Activated CD4-positive, alpha-beta T cell treated with anti-CD3 and anti-CD28 coated beads for 4 hours (primary cell): ENCODE measurements around the gene GOLT1A.

Experiments
- DNase-seq, 2 donors: peaks; one replicate each; pipeline ENCODE4 v3.0.0-alpha.2; 2020

GOLT1A gene, protein sequence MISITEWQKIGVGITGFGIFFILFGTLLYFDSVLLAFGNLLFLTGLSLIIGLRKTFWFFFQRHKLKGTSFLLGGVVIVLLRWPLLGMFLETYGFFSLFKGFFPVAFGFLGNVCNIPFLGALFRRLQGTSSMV

DNA sequence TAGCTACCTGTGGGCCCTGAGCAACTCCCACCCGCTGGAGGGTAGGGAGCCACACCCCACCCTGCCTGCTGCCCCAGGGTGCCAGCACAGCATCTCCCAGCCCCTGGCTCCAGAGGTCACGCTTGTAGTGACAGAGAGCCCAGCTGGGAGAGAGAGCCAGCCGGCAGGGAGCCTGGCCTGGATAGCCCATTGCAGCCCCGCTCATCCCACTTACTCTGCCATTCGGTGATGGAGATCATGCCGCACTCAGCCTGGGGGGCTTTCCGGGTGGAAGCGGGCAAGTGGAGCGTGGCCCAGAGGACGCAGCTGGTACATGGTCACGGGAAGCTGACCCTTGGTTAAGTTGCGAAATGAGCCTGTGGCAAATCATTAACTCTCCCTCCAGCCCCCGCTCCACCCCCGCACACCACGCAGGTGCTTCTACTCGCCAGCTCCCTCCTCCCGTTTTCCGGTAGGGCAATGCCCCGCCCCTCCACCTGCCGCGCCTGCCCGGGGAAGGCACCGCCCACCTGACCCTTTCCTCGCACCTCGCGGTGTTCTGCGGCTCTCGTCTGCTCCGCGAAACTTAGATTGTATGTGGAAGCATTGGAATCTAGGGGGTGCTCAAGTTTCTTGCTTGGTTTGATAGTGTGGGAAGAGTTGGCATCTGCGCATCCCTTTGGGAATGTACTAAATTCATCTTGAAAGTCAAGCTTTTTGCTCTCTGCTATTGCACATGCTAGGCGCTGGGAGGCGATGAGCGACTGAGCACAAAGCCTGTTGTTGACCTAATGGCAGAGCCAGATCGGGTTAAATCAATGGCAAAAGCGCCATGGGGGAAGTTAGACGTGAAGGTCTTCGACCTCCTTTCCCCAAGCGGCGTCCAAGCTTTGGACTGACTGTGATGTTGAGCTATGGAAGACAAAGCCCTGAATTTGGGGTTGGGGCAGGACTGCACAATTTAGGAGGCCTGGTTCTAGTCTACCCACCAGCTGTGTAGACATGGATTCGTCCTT lies at the start of gene GOLT1A:
TSS of gene GOLT1A (minus strand) at position 321 of the 995 bp plus-strand sequence. CDS start at position 239, 82 bp downstream.
- peak; percentile 41 to 42 for DNase-seq

DNA sequence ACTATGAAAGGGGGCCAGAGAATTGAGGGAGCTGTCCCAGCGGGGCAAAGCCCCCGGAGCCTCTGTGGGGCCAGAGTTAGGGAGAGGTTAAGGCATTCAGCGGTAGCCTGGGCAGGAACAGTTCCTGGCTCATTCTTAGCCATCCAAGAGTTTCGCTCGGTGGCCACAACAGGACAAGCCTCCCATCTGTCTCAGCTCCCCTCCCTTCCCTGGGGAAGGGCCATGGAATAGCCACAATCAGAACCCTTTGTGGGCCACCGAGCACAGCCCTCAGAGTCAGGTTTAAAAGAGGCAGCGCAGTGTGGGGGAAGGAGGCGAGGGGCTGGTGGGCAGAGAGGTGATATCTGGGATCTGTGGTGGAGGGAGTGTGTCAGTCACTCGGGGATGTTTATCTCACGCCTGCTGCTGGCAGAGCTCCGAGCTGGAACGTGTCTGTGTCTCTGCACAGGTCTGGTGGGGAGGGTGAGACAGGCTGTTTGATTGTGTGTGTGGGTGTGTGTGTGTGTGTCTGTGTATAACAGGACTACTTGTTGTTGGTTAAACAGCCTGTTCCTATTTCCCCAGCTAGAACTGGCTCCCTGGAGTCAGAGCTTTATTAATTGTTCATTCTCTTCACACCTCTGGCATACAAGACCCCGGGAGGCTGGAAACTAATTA lies 49.6 kb upstream of the GOLT1A start:
- no peak for DNase-seq

DNA sequence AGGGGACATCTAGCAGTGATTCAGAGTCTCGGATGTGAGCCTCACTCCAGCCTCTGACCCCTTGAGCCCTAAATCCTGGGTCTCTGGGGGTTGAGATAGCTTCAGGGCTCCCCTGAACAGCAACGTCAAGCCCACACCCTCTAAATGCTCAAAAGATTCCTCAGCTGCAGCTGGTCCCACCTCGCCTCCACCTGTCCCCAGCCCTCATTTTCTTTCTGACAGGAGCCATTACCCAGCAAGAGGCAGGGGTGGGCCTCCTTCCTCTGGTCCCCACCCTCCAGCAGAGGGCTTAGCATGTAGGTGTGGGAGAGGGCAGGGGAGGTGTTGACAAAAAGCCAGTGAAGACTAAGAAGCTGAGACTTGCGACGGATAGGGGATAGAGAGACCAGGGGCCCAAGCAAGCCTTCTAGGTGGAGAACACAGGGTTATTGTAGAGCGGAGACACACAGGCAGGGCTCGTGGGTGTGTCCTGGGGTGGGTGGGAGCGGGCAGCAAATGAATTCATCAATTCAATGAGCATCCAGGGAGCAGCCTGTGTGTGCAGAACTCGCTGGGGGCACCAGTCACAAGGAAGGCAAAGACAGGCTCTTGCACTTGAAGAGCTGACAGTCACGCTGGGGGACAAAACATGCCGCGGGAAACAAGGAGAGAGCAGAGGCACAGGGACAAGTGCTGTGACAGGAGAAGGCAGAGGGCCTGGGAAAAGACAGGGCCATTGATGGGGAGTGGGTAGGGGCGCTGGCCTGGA lies 48.9 kb upstream of the GOLT1A start:
- no peak for DNase-seq

DNA sequence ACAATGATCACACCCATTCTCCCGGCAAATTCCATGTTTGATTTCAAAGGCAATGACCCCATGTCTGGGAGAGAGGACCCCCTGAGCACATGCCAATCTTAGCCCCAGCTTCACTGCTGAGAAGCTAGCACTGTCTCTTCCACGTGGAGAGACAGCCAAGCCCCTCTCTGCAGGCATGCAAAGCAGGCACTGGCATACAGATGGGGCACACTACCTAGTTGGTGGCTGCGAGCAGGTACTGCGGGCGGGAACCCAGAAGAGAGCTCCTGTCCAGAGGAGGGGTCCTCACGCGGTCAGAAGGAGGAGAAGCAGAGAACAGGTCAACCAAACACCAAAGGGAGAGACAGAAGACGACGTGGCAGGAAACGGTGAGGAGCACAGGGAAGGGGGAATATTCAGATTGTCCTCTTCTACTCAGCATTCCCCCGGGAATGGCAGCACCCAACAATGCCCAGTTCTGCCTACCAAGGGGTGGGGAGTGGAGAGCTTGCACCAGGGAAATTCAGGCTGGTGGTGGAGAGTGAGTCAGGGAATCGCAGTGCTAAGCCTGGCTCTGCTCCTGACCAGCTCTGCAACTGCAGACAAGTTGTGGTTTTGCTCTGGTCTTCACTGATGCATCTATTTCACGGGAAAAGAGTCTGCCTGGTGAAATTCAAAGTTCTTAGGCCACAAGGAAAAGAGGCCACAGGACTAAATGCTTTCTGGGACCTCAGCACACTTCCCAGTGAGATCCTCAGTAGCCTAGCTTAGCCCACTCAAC lies 48.1 kb upstream of the GOLT1A start:
- no peak for DNase-seq

DNA sequence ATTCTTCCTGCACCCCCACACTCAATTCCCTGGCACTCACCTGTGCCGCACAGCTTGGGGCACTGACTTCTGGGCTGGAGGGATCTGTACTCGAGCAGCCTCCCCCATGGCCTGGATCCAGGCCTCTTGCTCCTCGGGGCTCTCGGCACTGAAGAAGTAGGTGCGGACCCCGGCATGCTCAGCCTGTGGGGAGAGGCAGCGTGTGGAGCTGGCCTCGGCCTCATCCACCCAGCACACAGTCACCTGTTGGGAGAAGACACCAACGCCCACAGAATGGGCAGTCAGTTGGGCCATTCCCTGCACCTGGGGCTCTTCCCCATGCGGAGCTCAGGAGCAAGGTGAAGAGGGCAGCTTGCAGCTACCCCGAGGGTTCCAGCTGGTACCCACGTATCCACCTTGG lies 47.5 kb upstream of the GOLT1A start:
- DNase-seq: no peak

DNA sequence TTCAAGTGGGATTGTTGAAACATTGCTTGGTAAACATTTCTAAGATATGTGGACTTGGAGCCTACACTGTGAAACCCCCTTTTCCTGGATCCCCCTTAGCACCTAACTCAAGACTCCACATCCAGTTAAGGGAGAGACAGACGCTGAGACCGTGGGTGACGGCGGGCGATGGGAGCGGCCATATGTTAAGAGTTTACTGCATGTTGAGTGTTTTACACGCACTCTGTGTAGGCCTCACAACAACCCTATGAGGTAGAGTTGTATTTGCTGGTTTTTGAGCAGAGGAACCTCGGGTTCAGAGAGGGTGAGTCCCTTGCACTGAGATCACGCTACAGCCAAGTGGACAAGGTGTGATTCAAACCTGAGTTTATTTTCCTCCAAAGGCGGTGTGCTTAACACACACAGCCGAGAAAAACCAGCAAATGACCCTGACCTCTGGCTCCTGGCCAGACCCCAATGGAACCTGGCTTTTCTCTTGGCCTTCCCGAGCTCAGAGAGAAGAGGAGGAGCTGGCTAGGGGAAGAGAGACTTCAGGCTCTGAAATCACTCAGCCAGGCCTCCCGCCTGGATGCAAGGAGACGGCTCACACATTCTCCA lies 46.9 kb upstream of the GOLT1A start:
- DNase-seq: no peak

DNA sequence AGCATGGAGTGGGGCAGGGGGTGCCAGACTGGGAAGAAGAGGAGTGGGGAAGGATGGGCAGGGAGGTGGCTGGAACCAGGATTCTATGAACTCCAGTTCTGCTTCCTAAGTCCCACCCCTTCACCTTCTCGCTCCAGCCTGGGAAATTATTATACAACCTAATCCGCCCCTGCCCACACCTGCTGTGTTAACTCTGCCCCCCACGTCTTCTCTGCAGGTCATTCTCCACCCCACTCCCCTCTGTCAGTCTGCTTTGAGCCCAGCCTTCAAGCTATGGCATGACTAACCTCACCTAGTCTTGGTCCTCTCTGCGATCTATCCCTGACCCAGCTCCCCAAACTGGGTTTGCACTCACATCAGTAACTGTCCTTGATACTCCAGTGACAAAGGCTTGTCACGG lies 46.0 kb upstream of the GOLT1A start:
- no peak for DNase-seq

DNA sequence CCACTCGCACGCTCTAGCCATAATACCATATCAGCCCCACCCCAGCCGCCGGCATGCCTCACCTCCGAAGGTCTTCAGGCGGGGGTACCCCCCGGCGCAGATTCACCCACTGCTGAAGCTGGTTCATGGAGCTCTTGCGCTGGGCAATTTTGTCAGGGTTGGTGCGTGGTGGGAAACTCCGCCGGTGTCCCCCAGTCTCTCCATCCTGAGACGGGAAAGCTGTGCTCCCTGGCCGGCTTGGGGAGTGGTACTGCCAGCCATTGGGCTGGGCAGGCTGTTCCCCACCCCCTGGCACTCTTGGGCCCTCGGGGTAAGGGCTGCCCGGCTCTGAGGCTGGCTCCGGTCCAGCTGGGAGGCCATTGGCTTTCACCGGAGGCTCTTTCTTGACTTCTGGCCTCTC lies 45.4 kb upstream of the GOLT1A start:
- no peak for DNase-seq

DNA sequence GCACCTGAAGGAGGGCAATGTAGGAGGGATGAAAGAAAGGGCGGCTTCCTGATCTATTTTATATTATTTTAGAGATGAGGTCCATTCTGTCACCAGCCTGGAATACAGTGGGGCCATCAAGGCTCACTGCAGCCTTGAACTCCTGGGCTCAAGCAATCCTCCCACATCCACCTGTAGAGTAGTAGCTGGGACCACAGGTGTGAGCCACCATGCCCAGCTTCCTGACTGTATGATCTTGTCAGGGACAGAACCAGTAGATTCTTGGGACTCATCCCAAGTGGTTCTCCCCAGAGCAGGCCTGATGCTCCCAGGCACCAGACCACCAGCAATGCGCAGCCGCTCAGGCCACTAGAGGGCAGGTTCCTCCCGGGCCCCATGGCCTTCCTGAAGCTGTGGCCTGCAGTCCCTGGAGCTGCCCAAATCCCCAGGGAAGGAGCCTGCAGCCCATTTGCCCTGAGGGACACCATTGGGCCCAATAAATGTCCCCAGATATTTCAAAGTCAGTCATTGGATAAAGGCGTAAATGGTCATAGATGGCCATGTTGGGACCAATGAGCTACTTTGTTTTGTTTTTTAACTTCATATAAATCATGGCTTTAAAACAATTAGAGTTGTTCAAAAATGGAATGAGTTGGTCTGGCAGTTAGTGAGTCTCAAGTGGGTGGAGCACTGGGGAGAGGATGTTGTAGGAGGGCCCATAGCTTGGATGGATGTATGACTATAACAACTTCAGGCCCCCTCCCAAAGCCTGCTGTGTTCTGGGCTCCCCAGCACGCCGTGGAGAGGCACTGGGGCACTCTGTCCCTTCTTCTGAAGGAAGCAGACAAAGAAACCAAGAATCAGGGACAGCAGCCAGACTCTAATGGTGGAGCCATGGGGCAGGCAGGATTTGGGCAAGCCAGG lies 44.7 kb upstream of the GOLT1A start:
- DNase-seq: peak in 1 of 2 donors; percentile 8

DNA sequence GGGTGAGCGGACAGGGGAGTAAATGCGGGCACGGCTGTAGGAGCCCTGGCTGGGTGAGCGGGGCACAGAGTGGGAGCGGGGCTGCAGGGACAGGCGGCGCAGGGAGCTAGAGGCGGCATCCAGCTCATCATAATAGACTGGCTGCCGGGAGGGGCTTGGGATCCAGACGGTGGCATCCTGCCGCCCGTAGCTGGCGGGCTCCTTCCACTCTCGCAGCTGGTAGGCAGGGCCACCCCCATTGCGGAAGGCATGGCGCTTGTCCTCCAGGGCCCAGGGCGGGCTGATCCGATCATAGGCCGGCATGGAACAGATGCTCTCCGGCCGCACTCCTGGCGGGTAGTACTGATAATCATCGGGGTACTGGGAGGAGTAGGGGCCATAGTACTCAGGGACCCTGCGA lies 43.7 kb upstream of the GOLT1A start:
- no peak for DNase-seq

DNA sequence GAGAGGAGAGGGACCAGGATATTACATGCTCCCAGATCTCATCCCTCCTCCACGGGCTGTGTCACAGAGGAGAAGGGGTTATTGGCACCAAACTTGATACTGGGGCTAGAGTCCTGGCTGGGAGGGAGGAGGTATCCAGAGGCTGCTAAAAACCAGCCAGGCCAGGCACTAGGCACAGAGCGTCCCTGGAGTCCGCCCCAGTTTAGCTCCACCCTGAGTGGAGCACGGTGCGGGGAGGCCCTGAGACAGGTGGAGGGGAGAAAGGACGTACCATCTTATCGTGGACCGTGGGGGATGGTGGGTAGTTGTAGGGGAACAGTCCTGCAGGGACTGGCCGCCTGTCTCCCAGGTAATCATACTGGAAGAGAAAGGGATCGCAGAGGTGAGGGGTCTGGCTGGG lies 42.7 kb upstream of the GOLT1A start:
- DNase-seq: no peak

DNA sequence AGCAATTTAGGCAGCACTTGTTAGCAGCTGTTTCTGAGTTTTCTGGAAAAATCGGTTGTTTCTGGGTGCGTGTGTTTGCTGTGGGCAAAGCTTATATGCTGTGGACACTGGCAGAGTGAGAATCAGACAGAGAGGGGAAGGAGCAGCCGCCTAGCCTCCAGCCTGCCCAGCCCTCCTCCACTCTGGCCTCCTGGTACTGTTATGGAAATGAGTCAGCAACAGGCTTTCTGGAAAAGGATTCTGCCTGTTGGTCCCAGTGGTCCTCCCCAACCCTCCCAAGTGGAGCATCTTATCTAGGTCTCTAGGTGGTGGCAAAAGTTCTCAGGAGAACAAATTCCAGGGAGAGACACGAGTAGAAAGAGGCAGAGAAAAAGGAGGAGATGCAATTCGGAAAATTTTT lies 42.2 kb upstream of the GOLT1A start:
- no peak for DNase-seq

DNA sequence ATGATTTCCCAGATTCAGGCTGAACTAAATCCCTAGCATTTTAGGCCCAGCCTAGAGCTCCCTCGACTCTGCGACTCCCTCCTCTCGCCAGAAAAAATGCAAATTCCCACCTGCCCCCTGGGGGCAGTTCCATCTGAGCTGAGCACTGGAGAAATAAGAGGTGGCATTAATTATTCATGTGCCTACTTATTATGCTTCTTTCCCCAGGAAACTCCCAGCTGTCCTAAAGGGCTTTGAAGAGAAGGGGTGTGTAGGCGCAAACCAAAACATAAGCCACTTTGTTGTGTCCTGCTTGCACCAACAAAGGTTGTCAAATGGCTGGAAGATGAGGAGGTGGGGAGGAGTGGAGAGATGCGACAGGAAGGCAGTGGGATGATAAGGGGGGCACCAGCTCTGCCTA lies 41.4 kb upstream of the GOLT1A start:
- no peak for DNase-seq

DNA sequence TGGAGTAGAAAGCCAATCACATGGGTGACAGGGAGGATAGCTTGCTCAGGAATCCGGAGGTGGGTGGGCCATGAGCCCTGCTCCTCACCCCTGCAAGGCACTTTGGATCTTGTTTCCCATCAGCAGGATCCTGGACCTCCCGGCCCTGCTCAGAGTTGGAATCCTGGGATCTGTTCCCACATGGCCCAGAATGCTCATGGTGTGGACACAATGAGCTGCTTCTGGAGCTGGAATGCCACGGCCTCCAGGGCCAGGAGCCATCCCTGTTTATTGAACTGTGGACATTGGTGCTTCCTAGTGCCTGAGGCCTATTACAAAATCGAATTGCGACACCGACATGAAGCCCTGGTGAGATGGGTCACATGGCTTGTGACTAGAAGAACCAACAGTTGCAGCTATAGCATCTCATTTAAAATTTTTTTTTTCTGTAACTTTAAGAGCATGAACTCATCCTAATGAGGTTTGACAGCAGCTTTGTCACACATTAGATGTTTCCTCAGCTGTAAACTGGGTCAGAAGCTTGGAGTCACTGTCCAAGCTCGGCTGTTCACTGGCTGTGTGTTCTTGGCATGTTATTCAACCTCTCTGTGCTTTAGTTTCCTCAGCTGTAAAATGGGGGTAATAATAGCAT lies 40.4 kb upstream of the GOLT1A start:
- no peak for DNase-seq

DNA sequence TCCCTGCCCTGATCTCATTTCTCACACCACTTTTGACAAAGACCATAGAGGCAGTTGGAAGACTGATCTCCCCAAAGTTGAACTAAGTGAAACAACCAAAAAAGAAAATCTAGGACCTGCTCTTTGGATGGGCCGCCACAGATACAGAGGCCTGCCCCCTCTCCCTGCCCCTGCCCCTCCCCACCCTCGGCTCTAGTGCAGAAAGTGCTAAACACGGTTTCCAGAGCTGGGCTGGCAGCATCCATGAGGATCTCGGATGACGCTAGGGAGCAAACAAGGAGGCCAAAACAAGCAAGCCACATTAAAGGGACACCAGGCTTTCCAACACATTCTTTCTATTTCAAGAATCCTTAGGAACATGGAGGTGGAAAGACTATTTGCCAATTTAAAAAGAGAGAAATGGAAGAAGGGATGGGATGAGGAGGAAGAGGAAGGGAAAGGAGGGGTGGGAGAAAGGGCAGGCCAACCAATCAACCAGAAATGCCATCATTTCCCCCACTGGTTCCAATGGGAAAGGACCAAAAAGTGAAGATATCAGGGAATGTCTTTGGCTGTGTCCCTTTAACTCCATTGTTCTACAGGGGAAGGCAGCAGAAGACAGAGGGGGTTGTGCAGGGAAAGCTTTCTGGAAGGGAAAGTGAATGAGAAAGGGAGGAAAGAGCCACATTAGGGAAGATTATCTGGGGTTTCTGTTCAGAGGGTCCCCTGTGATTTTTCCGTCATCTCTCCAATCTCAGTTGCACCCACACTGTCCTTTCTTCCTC lies 38.3 kb upstream of the GOLT1A start:
- no peak for DNase-seq

DNA sequence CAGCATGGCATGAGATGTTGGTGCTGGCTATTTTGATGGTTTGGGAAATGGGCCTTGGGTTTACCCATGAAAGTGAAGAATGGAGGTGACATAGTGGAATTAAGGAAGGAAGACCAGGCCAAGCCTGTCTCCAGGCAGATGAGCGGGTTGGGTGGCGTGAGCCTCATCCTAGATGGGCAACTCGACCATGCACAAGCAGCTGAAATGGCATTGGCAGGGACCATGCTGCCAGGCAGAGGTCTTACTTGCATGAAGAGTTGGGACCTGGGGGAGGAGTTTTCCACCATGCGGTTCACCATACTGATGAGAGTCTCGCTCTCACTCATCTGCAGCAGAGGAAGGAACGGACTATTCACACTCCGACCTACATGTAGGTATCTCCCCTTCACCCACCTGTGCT lies 37.5 kb upstream of the GOLT1A start:
- DNase-seq: no peak

DNA sequence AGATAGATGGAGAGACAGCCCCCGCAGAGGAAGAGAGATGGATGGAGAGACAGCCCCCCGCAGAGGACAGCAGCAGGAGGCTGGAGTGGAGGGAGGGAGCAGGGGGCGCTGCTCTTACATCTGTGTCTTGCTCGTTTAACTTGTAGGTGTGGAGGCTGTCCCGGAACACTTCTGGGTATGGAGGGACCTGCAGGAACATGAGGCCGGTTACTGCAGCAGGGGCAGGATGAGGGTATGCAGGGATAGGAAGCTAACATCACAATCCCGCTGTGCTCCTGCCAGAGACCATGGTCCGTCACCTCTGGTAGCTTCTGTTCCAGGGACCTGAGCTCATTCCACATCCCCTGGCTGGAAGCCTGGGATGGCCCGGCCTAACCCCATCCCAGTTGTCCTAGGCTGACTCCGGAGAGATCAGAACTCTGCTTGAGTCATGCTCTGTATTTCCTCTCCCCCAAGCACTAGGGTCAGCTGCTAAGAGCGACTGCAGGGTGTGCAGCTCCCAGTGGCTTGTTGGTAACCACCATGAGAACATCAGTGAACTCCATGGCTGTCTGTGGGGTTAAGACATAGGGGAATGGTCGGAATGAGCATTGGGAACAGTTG lies 36.7 kb upstream of the GOLT1A start:
- DNase-seq: no peak

DNA sequence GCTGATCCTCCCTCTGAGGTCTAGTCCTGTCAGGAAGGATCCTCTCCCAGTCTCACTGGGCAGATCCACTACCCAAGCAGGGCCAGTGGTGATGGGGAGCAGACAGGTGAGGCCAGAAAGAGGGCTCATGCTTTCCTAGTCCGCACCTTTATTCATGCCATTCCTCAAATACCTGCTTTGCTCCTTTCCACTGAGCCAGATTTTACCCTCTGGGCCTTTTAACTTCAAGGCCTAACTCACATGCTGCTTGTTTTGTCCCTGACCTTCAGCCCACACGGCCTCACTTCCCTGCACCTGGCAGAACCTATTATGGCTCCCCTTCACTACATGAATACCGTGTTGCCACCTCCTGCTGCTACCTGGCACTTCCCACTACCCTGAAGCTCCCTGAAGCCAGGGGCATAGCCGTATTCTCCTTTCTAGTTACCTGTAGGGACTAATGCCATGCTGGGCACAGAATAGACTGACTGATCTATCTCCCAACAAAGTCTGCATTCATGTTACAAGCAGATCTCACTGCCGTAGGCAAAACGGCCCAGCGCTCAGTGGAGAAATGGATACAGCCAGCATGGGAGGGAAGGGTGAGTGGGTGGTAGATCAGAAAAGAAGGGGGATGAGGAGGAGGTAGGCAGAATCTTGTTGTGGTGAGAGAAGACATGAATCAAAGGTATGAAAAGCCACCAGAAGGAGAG lies 36.1 kb upstream of the GOLT1A start:
- no peak for DNase-seq
